ENCODE measurements around the gene GRK5. TPM values are rescaled to one million over a fixed set of nuclear protein-coding genes. Genes with fewer than 3 reads are reported as not detected.
"Not testable (repeated sequence)": the region's sequence is repeated elsewhere in the genome, so short reads cannot be mapped to it uniquely, and the experiment has no call there.

GRK5 gene
- total RNA-seq, 2 donors from 2014 or later = 4.8 to 10.6 TPM

DNA sequence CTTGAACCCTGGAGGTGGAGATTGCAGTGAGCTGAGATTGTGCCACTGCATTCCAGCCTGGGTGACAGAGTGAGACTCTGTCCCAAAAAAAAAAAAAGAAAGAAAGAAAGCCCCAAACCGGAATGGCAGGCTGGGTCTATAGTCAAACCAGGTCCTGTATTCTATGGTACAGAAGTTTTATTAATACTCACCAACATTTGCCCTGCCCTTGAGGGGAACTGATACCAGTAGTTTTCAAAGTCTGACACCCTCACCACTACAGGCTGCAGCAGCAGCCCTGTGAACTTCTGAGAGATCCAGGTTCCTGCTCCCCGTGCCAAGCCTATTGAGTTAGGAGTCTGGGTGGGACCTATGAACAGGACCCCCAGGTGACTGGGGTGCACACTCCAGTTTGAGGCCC lies 254.6 kb downstream of the GRK5 start:
- WGBS = 91% methylated on average over 2 of the region's 2 CpGs
- no peak for DNase-seq (ENCODE audit: low spot score)
- Histone ChIP-seq H3K27me3 (replicated peaks; ENCODE audit: insufficient read depth) (no peaks in the 10 kb centered on the region), H3K9me3 (no peaks in the 10 kb centered on the region), H3K27ac (no peak overlapping the region), H3K4me3 (no peak overlapping the region), H3K36me3 (no peaks in the 10 kb centered on the region), H3K4me1 (replicated peaks) (no peaks in the 10 kb centered on the region)
- TF ChIP-seq, protein P1, sequence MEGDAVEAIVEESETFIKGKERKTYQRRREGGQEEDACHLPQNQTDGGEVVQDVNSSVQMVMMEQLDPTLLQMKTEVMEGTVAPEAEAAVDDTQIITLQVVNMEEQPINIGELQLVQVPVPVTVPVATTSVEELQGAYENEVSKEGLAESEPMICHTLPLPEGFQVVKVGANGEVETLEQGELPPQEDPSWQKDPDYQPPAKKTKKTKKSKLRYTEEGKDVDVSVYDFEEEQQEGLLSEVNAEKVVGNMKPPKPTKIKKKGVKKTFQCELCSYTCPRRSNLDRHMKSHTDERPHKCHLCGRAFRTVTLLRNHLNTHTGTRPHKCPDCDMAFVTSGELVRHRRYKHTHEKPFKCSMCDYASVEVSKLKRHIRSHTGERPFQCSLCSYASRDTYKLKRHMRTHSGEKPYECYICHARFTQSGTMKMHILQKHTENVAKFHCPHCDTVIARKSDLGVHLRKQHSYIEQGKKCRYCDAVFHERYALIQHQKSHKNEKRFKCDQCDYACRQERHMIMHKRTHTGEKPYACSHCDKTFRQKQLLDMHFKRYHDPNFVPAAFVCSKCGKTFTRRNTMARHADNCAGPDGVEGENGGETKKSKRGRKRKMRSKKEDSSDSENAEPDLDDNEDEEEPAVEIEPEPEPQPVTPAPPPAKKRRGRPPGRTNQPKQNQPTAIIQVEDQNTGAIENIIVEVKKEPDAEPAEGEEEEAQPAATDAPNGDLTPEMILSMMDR (IDR thresholded peaks at IDR 0.05) = no peak
- TF ChIP-seq POLR2A (IDR thresholded peaks at IDR 0.05) (no peak), POLR2AphosphoS5 (IDR thresholded peaks at IDR 0.05) (no peak)
- intact Hi-C loops (cut with DNase I) = no loop called here

GRCh38 chr10:119462773-119463172 lies 255.4 kb downstream of the GRK5 start:
- Histone ChIP-seq H3K27ac (no peak overlapping the region), H3K27me3 (replicated peaks; ENCODE audit: insufficient read depth) (no peaks in the 10 kb centered on the region), H3K4me1 (replicated peaks) (no peaks in the 10 kb centered on the region), H3K9me3 (no peaks in the 10 kb centered on the region), H3K4me3 (no peak overlapping the region), H3K36me3 (no peaks in the 10 kb centered on the region)
- WGBS = 91% methylated on average over 4 of the region's 4 CpGs
- TF ChIP-seq POLR2A (IDR thresholded peaks at IDR 0.05) = no peak
- TF ChIP-seq, protein P1 (IDR thresholded peaks at IDR 0.05) = no peak
- no peak for DNase-seq (ENCODE audit: low spot score)
- intact Hi-C loops (cut with DNase I) = no loop called here

- H3K4me1 ChIP-seq (replicated peaks); H3K27ac ChIP-seq; intact Hi-C loops (cut with DNase I); H3K4me3 ChIP-seq; H3K9me3 ChIP-seq; H3K27me3 ChIP-seq (replicated peaks; ENCODE audit: insufficient read depth); H3K36me3 ChIP-seq; DNase-seq (ENCODE audit: low spot score): not testable (repeated sequence)
- 92% methylated on average over 2 of the region's 2 CpGs for WGBS
These were observed 255.8 kb downstream of the GRK5 start for GRCh38 chr10:119463195-119463594.

DNA sequence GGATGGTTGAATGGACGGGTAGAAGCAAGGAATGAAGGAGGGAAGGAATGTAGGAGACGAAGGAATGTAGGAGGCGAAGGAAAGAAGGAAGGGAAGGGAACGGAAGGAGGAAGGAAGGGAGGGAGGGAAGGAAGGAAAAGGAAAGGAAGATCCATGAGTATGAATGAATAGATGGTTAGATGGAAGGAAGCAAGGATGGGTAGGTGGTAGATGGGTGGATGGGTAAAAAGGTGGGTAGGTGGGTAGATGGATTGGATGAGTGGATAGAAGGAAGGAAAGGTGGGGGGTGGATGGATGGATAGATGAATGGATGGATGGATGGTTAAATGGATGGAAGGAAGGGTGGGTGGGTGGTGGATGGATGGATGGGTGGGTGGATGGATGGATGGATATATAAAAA lies 257.7 kb downstream of the GRK5 start:
- 92% methylated on average over 4 of the region's 4 CpGs for WGBS
- DNase-seq (ENCODE audit: low spot score) = no peak
- no peak overlapping the region for H3K27ac ChIP-seq
- no peaks in the 10 kb centered on the region for H3K4me1 ChIP-seq (replicated peaks)
- intact Hi-C loops (cut with DNase I) = no loop called here
- TF ChIP-seq, protein P1 (IDR thresholded peaks at IDR 0.05) = no peak
- TF ChIP-seq POLR2A (IDR thresholded peaks at IDR 0.05) = no peak
- TF ChIP-seq POLR2AphosphoS5 (IDR thresholded peaks at IDR 0.05) = no peak
- H3K27me3 ChIP-seq (replicated peaks; ENCODE audit: insufficient read depth) = no peaks in the 10 kb centered on the region
- no peaks in the 10 kb centered on the region for H3K36me3 ChIP-seq
- H3K4me3 ChIP-seq = no peak overlapping the region
- H3K9me3 ChIP-seq = no peaks in the 10 kb centered on the region

DNA sequence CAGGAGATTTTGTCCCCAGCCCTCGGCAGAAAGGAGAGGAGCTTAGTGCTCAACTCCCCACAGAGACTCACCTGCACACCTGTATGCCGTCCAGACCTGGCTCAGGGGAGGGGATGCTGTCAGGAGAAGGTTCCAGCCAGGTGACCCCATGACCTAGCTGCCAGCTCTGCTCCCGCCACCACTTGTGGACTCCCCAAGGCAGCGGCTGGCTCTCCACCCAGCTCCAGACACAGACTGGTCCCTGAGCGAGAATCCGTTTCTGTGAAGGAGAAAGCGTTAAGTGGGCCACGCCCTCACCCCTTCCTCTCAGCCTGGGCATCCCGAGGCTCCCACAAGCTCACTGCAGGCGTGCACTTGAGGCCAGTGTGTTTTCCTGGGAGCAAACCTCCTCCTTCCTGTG lies 258.7 kb downstream of the GRK5 start:
- intact Hi-C loops (cut with DNase I) = no loop called here
- TF ChIP-seq POLR2A (IDR thresholded peaks at IDR 0.05) = no peak
- no peak for TF ChIP-seq POLR2AphosphoS5 (IDR thresholded peaks at IDR 0.05)
- TF ChIP-seq, protein P1 (IDR thresholded peaks at IDR 0.05) = no peak
- H3K4me1 ChIP-seq (replicated peaks) = no peaks in the 10 kb centered on the region
- H3K36me3 ChIP-seq = no peaks in the 10 kb centered on the region
- WGBS = 72% methylated on average over 10 of the region's 10 CpGs
- no peaks in the 10 kb centered on the region for H3K9me3 ChIP-seq
- no peak overlapping the region for H3K4me3 ChIP-seq
- no peak overlapping the region for H3K27ac ChIP-seq
- no peaks in the 10 kb centered on the region for H3K27me3 ChIP-seq (replicated peaks; ENCODE audit: insufficient read depth)
- no peak for DNase-seq (ENCODE audit: low spot score)

Measured in prostate gland (tissue), 2 donors.